Glomerular visceral epithelial cell (primary cell): ENCODE data around the gene CCDC178.
"Not testable (repeated sequence)": the region's sequence is repeated elsewhere in the genome, so short reads cannot be mapped to it uniquely, and the experiment has no call there.

ENCODE experiments used
- DNase-seq: peaks from one replicate; pipeline ENCODE4 v3.0.0-alpha.2; 2016; ENCODE audit errors: extremely low spot score

Gene CCDC178

DNA sequence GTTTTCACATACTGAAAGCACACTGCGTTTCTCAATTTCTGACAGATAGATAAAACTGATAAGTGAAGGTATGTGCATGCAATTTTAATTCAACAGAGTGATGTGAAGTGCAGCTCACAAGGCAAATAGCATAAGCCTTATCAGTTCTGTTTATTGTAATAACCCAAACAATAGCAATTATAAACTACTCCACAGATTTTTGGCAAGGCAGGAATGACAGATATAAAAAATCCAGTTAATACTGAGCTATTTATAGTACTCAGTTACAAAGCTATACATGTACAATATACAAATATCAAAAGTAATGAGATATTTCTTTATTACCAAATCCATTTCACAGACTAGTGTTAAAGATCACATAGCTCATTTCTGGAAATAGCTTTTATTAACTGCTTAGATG is 456.8 kb downstream of the CCDC178 start:
- no peak for DNase-seq

DNA sequence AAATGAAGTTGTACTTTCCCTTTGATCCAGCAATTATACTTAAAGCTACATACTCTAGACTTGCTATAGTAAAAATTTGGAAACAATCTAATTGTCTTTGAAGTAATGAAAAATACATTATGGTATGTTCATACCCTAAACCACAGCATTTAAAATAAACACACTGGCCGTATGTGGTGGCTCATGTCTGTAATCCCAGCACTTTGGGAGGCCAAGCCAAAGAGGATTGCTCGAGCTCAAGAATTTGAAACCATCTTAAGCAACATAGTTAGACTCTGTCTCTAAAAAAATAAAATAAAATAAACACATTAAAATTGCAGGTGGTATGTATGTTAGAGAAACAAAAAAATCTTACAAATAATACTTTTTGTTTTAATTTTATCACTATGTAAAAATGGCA is 459.6 kb downstream of the CCDC178 start:
- DNase-seq, result no peak

- no peak for DNase-seq
These were observed 465.0 kb downstream of the CCDC178 start for GRCh38 chr18:32975501-32975900.

DNA sequence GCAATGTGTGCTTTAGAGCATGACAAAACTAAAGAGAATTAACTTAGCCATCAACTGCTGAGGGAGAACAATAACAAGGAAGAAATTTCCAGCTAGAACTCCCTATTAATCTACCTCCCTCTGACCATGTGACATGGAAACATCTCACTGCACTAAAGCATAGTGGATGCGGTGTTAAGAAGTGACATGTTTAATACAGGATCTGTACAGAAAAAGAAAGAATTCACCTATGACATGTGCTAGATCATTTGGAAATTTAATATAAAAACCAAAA is 465.4 kb downstream of the CCDC178 start:
- DNase-seq, result no peak

GRCh38 chr18:32974421-32975162 is 465.9 kb downstream of the CCDC178 start:
- peak; percentile 79 for DNase-seq

DNA sequence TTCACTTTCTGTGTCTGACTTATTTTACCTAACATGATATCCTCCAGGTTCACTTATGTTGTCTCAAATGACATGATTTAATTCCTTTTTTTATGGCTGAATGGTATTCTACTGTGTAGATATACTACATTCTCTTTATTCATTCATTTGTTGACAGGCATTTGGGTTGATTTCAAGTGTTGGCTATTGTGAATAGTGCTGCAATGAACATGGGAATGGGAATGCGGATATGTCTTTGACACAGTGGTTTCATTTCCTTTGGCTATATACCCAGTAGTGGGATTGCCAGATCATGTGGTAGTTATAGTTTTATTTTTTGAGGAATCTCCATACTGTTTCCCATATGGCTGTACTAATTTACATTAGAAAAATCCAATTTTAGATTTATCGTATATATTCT is 472.3 kb downstream of the CCDC178 start:
- no peak for DNase-seq

- DNase-seq, result no peak
These were observed 474.4 kb downstream of the CCDC178 start for GRCh38 chr18:32966141-32966540.

- DNase-seq, result no peak
These were observed 479.0 kb downstream of the CCDC178 start for GRCh38 chr18:32961538-32961937.

DNA sequence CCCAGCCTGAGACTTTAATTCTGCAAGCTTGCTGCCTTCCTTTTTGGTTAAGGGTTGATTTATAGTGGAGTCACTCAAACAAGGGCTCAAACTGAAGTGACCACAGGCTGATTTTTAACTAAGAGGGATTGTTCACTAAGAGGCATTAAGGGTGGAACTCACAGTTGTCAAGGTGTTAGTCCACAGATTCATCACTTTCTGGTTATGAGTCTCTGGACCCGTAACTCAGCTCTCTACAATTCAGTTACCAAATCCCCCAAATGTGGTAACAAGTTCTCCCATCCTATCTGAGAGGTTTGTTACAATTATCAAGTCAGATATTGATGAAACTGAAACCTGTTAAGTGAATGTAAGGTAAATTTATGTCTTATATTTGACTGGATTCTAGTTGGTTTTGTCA is 481.8 kb downstream of the CCDC178 start:
- no peak for DNase-seq

GRCh38 chr18:32956591-32957315 is 483.8 kb downstream of the CCDC178 start:
- peak; percentile 7 for DNase-seq

DNA sequence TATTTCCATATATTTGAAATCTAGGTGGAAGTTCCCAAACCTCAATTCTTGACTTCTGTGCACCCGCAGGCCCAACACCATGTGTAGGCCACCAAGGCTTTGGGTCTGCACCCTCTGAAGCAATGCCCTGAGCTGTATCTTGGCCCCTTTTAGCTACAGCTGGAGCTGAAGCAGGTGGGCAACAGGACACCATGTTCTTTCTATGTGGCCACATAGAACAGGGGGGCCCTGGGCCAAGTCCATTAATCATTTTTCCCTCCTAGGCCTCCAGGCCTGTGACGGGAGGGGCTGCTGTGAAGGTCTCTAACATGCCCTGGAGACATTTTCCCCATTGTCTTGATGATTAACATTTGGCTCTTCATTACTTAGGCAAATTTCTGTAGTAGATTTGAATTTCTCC is 488.2 kb downstream of the CCDC178 start:
- not testable (repeated sequence) for DNase-seq

GRCh38 chr18:32937597-32937996 is 502.9 kb downstream of the CCDC178 start:
- no peak for DNase-seq

DNA sequence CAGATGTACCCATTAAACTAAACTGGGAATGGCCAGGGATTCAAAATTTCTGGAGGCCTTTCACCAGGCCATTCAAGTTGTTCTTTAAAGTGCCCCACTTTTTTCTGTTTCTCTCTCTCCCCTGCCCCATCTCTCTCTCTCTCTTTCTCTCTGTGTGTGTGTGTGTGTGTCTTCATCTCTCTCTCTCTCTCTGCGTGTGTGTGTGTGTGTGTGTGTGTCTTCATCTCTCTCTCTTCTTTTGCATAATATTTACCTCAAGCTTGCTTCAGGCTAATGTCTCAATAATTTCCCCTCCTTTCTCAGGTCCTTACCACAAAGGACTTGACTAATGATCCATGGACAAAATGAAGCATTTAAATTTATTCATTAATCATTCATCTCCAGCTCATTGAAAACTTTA is 503.5 kb downstream of the CCDC178 start:
- DNase-seq, result no peak

- DNase-seq, result no peak
These were observed 506.3 kb downstream of the CCDC178 start for GRCh38 chr18:32934201-32934600.

- DNase-seq, result peak; percentile 57
These were observed 509.7 kb downstream of the CCDC178 start for GRCh38 chr18:32930695-32931301.

DNA sequence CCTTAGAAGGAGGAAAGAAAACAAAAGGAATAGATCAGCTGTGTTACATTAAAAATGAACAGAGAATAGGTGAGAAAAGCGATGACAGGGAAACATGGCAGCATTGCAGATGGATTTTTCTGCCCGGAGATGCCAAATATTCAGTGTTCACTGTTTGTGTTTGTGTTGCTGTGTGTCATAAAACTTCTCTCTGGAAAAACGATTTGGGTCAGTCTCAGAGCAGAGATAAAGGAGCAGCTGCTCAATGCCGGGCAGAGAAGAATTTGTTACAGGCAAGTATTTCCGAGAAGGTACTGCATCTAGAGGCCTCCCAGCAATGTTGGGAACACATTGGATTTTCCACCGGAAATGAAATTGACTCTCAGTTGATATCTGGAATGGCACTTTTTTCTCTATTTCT is 511.3 kb downstream of the CCDC178 start:
- DNase-seq, result no peak

DNA sequence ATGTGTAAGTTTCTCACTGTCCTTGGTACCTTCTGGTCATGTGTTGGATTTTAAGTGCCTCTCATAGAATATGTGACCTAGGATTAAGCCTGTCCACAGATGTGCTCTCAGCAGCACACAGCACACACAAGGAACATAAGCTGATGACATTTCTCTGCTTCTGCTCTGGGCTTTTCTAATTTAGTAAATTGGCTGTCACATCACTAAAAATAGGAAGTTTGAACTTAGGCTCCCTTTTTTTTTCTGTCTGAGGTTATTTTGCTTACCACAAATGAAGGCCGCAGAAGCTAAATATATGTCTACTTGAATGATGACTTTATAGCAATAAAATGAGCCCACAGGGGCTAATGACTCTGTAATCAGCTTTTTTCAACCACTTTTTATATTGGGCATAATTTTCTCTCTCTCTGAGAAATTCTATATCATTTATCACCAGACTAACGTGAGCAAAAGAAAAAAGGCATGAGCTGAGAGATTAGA is 517.5 kb downstream of the CCDC178 start:
- DNase-seq, result no peak

DNA sequence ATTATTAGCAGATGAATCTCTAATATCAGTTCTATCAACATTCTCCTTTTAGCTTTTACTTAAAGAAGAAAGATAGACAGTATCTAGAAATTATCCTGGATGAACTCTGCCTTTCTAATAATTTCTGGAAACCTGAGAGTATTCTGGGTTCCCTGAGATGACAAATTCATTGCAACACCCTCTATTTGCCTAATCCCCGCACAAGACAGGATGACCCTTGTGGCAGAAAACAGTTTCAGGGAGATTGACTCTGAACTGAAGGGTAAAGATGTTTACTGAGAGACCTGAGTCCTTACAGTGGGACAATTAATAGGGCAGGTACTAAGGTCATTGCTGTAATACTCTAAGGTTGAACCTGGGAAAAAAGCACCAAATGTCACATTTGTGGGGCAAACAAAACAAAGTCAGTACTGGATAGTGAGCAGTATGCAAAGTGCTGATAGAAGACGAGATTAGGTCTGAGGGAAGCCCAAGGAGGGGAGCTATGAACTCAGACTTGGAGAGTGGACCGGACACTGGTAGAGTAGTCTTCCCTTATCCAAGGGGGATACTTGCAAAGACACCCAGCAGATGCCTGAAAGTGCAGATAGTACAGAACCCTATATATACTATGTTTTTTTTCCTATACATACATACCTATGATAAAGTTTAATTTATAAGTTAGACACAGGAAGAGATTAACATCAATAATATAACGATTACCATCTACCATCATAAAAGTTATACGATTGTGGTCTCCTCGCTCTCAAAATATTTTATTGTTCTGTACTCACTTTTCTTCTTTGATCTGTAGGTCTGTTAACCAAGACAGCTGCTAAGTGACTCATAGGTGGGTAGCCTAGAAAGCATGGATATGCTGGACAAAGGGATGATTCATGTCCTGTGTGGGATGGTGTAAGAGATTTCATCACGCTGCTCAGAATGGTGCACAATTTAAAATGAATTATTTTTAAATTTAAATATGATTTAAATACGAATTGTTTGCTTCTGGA is 519.4 kb downstream of the CCDC178 start:
- DNase-seq, result peak; percentile 84

DNA sequence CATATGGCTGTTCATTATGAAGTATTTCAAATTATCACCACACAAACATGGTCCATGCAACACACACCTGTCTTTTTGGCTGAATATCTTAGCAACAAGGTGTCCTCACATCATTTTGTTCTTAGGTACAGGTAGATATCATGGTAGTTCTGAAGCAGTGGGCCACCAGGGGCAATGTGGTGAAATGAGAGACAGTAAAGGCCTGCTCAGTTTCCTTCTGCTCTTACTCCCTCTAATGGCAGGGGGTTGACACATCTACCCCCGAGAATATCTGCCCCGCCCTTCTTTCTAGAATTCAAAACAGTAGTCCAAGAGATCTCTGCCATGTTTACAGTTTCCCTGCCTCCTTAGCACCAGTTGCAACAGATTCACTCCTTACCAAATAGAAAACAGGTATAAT is 520.7 kb downstream of the CCDC178 start:
- DNase-seq, result peak; percentile 64

GRCh38 chr18:32918692-32919250 is 521.8 kb downstream of the CCDC178 start:
- DNase-seq, result no peak

DNA sequence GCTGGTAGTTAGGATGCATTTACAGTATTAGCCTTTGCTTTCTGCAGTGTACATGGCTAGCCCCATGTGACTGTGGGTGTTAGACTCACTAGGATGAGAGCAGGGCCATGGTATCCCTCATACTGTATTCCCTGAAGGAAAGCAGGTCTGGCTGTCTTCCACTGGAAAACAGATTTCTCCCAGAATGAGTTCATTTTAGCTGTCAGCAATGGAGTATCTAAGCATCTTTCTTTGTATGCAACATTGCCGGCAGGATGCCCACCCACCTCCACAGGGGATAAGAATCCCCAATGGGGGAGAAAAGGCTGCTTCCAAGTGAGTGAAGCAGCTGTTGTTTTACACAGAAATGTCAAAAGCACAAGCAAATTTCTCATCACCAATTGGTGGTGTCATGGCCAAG is 525.0 kb downstream of the CCDC178 start:
- no peak for DNase-seq
